ENCODE data around the gene SLC25A43. TPM values are rescaled to one million over a fixed set of nuclear protein-coding genes. Genes with fewer than 3 reads are reported as not detected.
A peak's percentile ranks its signal among the peaks of the same experiment; 100 is the strongest.
"Not testable (repeated sequence)": the region's sequence is repeated elsewhere in the genome, so short reads cannot be mapped to it uniquely, and the experiment has no call there.

Gene SLC25A43
- total RNA-seq, 1 donor from 2014 or later = 20.3 TPM

DNA sequence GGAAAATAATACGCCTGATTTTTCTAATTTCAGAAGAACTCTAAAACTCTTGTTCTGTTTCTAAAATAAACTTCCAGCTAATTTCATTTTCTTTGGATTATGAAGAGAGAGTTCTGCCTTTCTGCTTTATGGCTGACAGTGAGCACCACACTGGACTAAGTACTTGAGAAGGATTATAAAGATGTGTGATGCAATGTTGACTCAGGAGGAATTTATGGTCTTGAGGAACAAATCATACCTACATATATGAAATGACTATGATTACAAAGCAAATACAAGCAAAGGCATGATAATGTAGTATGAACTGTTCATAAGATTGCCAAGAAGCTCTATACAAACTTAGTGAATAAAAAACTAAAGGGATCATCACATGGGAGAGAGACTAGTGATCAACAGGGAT is 56.1 kb downstream of the SLC25A43 start:
- intact Hi-C loops (cut with DNase I) = no loop called here
- DNase-seq (ENCODE audit: low spot score) (no peak), ATAC-seq (no peak)

DNA sequence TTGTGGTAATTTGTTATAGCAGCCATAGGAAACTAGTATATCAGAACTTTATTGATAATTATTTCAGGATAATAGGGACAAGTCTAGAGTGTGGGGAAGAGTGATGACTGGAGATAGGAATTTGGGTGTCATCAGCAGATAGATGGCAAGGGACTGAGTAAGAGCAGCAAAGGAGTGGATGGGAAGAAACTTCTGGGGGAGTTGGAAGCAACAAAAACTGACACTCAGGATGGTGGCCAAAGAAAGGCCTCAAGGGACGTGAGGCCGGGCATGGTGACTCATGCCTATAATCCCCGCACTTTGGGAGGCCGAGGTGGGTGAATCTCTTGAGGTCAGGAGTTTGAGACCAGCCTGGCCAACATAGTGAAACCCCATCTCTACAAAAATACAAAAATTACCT is 60.0 kb downstream of the SLC25A43 start:
- ATAC-seq = no peak
- intact Hi-C loops (cut with DNase I) = no loop called here
- DNase-seq (ENCODE audit: low spot score) = no peak

DNA sequence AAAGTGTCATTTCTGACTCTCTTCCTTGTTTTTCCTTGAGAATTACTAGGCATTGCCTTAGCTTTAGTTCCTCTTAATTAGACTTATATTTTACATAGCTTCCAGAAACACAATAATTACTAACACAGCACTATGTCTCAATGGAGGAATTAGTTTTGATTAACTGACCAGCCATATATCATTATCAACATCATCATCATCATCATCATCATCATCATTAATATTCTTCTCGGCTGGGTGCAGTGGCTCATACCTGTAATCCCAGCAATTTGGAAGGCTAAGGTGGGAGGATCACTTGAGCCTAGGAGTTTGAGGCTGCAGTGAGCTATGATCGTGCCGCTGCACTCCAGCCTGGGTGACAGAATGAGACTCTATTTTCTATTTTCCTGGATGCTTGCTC is 66.4 kb downstream of the SLC25A43 start:
- intact Hi-C loops (cut with DNase I) = no loop called here
- DNase-seq (ENCODE audit: low spot score) (no peak), ATAC-seq (no peak)

DNA sequence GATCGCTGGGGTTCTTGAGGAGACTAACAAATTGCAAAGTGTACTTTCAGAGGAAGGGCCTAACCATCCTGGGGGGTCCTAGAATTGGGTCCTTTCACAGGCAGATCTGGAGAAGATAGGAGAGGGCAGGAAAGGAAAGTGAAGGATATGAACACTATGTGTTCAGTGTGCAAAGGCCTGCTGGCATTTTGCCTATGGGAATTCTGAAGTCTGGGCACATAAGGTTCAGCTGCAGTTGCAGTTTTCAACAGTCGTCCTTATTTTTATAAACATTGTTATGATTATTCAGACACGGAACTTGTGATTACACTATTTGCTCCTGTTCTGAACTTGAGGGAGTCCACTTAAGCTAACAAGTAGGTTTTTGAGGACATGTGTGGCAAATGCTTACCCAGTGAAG is 67.8 kb downstream of the SLC25A43 start:
- intact Hi-C loops (cut with DNase I) = no loop called here
- DNase-seq (ENCODE audit: low spot score) (no peak), ATAC-seq (no peak)

DNA sequence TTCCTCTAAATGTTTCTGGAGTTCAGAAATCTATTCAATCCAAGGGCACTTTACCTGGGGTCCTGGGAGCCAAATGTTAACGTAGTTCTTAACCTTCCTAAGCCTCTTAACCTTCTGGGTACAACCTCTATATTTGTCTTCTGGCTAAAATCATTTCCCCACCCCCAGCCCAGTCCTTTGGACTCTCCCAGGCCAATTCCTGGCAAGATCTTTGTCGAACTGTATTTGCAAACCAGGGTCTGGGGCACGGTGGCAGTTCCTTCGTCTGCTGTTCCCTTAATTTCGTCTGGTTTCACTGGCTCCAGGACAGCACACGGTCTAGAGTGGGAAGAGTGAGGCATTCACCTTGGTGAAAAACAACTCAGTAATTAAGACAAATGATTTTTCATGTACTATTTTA is 68.3 kb downstream of the SLC25A43 start:
- intact Hi-C loops (cut with DNase I) = no loop called here
- DNase-seq (ENCODE audit: low spot score) (no peak), ATAC-seq (no peak)

DNA sequence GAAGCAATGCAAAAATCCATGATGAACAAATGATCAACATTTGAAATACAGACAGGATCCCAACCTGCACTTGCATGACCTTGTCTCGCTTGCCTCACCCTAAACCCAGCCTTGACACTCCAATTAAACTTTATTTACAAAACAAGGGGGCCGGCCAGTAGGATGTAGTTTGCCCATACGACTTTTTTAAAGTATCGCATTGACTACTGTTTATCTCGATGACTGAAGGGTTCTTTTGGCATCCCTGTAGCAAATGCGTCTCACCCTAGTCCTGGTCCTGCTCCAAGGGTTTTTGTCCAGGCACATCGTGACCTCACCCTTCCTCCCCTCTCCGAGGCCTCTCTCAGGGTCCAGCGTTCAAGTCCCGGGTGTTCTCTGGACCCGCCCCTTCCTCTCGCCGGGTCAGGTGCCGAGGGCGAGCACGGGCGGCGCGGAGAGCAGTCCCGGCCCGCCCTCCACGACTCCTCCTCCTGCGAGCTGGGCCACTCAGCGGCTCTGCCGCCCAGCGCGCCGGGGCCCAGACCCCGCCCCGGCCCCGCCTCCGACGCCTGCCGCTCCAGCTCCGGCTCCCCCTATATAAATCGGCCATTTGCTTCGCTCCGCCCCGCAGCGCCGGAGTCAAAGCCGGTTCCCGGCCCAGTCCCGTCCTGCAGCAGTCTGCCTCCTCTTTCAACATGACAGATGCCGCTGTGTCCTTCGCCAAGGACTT is 68.9 kb downstream of the SLC25A43 start, which contains the start of gene SLC25A5:
TSS of gene SLC25A5 (plus strand) at position 603 of the 709 bp plus-strand sequence. CDS start at position 675, 72 bp downstream.
- intact Hi-C loops (cut with DNase I) = no loop called here

DNA sequence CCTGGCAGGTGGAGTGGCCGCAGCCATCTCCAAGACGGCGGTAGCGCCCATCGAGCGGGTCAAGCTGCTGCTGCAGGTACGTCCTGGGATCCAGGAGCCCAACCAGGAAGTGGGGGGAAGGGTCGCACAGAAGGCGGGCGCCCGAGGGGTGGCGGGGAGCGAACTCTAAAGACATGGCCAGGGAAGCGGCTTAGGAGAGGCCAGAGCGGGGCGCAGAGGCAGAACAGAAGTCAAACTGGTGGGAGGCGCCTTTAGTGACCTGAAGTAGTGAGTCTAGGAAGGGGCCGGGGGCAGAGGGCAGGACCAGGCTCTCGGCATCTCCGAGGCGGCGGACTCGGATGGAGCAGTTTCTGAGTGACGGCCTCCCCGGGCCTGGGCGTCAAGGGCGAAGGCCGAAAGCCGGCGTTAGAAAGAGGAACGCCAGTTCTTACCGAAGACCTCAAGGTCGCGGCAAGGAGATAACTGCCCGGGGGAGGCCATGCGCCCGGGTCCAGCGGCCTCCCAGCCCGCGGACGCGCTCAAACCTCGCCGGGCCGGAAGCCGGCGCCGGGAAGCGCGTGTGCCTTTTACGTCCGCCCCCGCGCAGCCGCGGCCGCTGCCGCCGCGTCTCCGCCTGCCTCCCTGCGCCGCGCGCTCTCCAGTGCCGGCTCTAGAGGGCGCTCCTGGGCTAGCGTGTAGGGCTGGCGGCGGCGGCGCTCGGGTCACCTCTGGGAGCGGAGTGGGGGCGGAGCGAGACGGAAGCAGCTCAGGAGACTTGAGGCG is 69.6 kb downstream of the SLC25A43 start:
- ATAC-seq = peak; percentile 90
- intact Hi-C loops (cut with DNase I) = no loop called here

More for the DNA sequence above, 68.9 kb downstream of the SLC25A43 start, which contains the start of gene SLC25A5:
- ATAC-seq = peak; percentile 97
- peak; percentile 85 for DNase-seq (ENCODE audit: low spot score)

DNA sequence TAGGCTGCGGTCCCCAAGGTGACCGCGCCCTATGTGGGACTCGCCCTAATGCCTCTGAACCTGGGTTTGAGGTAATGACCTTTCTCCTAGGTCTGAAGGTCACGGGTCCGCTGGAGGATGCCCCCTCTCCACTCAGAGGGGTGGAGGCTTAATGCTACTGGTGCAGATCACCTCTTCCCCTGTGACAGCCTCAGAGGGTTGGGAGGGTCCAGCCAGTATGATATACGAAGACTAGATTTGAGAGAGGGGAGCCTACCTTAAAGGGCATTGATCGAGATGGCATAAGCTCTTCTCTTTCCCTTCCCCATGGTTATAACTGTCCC is 70.1 kb downstream of the SLC25A43 start:
- intact Hi-C loops (cut with DNase I) = no loop called here
- no peak for DNase-seq (ENCODE audit: low spot score)
- no peak for ATAC-seq

More for the DNA sequence above, 69.6 kb downstream of the SLC25A43 start:
- DNase-seq (ENCODE audit: low spot score) = peak; percentile 93

DNA sequence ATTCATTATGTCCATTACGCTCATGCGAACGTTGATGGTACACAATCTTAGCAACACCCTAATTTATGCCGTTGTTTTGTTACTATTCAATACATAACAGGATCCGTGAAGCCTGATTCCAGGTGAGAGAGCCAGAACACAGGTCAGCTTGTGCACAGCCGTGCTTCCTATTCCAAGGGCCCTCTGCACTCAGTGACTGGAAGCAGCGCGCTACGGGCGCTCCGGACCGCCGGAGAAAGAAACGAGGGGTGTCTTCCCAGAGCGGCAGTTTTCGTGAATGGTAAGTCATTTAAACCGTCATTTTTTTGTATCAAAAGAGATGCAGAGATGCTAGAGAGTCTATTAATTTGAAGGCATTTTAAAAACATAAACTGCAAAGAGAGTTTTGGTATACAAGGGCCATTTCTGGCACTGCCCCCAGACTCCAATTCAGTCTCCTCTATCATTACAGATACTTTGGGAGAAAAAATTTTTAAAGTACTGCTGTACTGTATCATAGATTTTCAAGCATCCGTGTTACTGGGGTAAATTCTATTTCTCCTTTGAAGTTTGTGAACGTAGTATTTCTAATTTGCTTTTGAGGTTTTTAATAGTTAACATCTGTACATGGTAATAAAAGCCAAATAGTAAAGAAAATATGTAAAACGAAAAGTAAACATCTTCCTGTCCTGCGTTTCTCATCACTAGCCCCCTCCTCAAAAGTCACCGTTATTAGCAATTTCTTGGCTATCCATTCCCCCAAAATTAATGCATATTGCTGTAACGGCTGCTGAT is 75.7 kb downstream of the SLC25A43 start:
- intact Hi-C loops (cut with DNase I) = no loop called here
- ATAC-seq = no peak
- no peak for DNase-seq (ENCODE audit: low spot score)

DNA sequence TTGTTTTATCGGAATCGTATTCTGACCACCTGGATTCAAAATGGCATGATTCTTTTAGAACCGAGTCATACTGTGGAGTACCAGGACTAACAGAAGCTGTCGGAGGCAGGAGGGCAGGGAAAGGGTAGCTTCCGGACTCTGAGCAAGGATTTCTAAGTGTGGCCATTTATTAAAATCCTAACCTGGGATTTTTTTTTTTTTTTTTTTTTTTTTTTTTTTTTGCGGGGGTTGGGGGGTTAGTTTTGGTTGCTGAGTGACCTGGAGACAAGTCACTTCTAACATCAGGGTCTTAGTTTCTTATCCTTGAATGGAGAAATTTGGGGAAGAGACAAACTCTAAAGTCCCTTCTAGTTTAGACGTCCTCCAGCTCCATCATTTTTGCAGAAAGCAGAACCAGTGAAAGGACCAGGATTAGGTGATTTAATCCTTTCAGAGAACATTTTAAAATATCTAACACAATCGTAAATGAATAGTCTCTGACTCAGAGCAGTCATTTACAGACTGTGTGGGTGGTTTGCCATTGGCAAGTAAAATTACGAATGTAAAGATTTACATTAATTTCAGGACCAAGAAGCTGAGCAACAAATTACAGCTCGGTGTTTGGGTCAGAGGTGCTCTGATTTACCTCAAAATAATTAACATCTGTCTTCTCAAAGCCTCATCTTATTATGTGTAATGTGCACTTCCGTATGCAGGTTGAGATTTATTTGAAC is 76.4 kb downstream of the SLC25A43 start:
- intact Hi-C loops (cut with DNase I) = no loop called here

DNA sequence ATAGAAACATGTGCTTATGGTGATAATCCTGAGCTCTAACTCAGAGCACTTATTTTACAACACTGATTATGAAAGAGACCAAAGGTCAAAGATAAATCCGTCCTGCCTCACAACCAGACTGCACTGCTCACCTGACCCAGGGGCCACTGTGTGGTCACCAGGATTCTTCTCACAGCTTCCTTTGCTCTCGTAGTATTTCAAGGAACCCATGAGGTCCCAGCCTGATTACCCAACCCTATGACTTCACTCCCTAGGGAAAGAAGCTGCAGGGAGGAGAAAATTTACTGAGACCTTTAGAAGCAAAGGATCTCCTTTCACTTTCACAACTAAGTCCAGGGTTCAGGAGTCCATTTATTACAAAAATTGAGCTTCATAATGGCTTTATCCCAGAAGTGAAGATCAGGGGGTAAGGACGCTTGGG is 78.7 kb downstream of the SLC25A43 start:
- intact Hi-C loops (cut with DNase I) = no loop called here
- DNase-seq (ENCODE audit: low spot score) = no peak
- peak; percentile 90 for ATAC-seq

More for the DNA sequence above, 76.4 kb downstream of the SLC25A43 start:
- no peak for DNase-seq (ENCODE audit: low spot score)
- ATAC-seq = no peak

DNA sequence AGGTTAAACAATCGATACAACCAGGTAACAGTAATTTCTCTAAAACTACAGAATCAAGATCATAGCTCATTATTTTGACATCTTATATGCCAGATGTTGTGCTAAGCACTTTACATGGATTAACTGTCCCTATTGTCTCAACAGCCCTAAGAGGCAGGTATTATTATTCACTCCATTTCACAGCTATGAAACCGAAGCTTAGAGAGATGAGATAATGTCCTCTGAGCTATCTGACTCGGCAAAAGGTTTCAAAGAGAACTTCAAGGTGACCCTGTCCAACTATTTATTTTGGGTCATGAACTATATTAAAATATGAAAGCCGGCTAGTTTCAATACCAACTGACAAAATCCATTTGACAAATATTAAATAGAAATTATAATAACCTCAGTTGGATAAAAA is 79.4 kb downstream of the SLC25A43 start:
- intact Hi-C loops (cut with DNase I) = no loop called here
- no peak for DNase-seq (ENCODE audit: low spot score)
- no peak for ATAC-seq

DNA sequence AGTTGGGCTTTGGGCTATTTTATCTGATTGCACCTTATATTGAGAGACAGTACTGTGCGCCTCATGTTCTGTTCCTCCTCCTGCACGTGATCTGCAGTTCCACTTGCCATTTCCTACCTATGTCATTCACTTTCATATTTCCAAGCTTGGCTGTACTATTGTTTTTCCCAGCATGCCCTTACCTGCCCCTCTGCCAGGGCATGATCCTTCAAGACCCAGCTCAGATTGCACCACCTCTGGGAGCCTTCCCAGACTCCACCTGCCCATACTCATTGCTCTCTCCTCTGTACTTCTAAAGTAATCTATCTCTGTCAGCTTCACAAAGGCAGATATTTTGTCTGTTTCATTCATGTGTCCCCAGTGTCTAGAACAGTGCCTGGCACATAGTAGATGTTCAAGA is 80.7 kb downstream of the SLC25A43 start:
- intact Hi-C loops (cut with DNase I) = no loop called here
- no peak for ATAC-seq
- no peak for DNase-seq (ENCODE audit: low spot score)

DNA sequence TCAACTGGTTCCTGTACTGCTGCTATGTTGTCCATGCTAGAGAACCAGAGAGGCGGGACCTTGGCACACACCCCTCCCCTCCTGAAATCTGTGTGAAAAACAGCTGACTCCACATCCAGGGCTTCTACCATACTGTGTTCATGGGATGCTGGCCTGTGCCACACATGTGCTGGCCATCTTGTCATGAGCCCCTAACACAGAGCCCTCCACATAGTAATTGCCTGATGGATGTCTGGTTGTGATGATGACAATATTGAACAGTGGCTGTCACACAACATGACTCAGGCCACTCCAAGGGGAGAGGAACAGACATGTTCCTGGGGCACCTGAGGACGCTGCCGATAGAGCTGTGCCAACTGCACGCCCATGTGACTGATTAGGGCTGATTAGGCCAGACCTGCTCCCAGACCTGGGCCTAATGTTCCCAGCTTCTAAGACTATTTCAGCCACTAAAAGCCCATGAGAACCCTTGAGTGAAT is 82.2 kb downstream of the SLC25A43 start:
- intact Hi-C loops (cut with DNase I) = no loop called here

DNA sequence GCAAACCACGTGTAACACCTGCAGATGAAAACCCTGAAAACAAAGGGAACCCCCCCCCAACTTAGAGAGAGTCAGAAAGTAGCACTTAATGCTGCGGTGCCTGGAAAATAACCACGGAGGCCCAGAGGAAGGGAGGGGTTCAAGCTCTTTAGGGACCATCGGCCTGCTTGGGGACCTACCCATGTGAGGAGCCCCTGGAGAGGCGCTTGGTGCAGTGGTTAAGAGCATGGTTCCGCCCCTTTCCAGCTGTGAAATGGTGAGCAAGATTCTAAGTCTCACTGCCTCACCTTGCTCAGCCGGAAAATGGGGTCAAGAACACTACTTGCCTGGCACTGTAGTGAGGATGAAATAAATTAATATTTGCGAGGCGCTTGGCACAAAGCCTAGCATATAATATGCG is 82.9 kb downstream of the SLC25A43 start:
- DNase-seq (ENCODE audit: low spot score) = no peak
- no peak for ATAC-seq
- intact Hi-C loops (cut with DNase I) = no loop called here

More for the DNA sequence above, 82.2 kb downstream of the SLC25A43 start:
- DNase-seq (ENCODE audit: low spot score) (no peak), ATAC-seq (no peak)

DNA sequence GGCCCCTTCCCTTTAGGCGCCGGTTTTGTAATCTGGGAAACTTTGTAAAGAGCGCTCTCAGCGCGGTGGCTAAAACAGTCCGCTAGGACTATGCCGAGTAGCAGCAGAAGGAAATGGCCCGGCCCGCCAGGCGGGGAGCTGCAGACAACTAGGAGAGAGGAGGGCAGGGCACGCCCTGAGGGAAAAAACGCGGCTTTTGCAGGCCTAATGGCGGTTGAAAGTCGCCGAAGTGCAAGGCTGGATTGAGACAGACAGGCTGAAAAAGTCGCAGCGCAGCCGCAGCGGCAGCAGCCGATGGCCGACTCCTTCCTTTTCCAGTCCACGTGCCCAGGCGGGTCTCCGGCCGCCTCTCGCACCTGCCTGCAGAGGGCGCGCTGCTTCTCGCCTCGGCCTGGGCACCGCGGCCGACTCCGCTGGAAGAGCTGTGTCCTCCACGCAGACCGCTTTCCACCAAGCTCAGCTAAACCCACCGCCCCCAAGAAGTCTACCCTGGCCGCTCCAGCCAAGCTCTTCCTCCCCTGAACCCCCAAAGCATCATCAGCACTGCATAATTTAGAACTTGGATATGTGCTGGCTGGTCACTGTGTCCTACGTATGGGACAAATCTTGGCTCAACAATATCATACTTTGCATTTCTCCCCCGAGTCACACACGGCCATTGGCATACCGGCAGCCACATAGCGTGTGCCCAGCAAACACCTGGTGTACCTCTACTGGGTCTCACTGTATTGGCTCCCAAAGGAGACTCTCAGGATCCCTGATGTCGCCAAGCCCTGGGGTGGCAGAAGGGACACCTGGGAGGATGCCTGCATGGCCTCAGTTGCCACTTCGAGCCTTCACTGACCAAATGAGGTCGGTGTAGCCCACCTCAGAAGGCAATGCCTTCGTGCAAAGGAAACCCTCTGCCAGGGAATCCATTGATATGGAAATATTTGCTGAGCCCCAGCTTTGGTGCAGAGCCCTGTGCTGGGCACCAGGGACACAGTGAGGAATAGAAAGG is 83.6 kb downstream of the SLC25A43 start:
- ATAC-seq (peak; percentile 84), DNase-seq (ENCODE audit: low spot score) (peak; percentile 74)
- intact Hi-C loops (cut with DNase I) = no loop called here

DNA sequence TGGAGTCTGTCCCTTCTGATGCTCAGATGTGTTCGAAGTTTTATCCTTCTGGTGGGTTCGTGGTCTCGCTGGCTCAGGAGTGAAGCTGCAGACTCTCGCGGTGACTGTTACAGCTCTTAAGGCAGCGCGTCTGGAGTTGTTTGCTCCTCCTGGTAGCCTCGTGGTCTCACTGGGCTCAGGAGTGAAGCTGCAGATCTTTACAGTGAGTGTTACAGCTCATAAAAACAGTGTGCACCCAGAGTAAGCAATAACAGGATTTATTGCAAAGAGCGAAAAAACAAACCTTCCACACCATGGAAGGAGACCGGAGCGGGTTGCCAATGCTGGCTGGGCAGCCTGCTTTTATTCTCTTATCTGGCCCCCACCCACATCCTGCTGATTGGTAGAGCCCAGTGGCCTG is 87.6 kb downstream of the SLC25A43 start:
- no peak for ATAC-seq
- no peak for DNase-seq (ENCODE audit: low spot score)
- intact Hi-C loops (cut with DNase I) = no loop called here

DNA sequence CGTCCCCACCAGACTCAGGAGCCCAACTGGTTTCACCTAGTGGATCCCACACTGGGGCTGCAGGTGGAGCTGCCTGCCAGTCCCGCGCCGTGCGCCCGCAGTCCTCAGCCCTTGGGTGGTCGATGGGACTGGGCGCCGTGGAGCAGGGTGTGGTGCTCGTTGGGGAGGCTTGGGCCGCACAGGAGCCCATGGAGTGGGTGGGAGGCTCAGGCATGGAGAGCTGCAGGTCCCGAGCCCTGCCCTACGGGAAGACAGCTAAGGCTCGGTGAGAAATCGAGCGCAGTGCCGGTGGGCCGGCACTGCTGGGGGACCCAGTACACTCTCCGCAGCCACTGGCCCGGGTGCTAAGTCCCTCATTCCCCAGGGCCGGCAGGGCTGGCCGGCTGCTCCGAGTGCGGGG is 88.6 kb downstream of the SLC25A43 start:
- ATAC-seq; DNase-seq (ENCODE audit: low spot score); intact Hi-C loops (cut with DNase I): not testable (repeated sequence)
